Measurements from ENCODE around the gene TTC31.

The TTC31 gene

DNA sequence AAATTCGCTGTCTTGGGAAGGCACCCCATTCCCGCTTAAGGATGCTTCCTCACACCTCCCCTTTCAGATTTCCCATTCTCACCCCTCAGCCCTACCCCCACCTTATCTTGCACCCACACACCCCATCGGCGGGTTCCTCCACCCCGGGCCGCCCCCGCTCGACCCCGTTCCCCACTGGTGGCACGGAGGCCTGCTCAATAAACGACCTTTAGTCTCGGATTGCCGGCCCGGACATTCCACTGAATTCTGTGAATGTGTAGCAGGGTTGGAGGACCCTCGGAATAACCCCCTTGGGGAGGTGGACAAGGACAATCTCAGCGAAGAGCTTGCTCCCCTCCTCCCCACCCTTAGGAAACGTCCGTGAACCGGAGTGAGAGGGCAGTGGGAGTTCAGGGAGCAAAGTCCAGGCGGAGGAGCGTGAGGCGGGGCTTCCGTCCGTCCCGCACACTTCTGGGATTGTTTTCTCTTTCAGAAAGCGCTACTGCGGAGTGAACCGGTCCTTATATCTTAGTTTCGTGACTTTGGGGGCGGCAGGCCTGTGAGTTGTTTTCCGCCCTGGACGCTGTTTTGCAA is 19.4 kb downstream of the TTC31 start:
- TF ChIP-seq, protein P1, sequence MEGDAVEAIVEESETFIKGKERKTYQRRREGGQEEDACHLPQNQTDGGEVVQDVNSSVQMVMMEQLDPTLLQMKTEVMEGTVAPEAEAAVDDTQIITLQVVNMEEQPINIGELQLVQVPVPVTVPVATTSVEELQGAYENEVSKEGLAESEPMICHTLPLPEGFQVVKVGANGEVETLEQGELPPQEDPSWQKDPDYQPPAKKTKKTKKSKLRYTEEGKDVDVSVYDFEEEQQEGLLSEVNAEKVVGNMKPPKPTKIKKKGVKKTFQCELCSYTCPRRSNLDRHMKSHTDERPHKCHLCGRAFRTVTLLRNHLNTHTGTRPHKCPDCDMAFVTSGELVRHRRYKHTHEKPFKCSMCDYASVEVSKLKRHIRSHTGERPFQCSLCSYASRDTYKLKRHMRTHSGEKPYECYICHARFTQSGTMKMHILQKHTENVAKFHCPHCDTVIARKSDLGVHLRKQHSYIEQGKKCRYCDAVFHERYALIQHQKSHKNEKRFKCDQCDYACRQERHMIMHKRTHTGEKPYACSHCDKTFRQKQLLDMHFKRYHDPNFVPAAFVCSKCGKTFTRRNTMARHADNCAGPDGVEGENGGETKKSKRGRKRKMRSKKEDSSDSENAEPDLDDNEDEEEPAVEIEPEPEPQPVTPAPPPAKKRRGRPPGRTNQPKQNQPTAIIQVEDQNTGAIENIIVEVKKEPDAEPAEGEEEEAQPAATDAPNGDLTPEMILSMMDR (IDR thresholded peaks at IDR 0.05; ENCODE audit: extremely low read depth, insufficient read depth, missing control alignments): no peak
- in situ Hi-C loops (cut with MboI; ENCODE audit: low pct_unique_long_range_greater_than_20kb, low sequenced_read_pairs, unreplicated experiment): no loop called here
- peak; percentile 38 for DNase-seq (ENCODE audit: low spot score)

DNA sequence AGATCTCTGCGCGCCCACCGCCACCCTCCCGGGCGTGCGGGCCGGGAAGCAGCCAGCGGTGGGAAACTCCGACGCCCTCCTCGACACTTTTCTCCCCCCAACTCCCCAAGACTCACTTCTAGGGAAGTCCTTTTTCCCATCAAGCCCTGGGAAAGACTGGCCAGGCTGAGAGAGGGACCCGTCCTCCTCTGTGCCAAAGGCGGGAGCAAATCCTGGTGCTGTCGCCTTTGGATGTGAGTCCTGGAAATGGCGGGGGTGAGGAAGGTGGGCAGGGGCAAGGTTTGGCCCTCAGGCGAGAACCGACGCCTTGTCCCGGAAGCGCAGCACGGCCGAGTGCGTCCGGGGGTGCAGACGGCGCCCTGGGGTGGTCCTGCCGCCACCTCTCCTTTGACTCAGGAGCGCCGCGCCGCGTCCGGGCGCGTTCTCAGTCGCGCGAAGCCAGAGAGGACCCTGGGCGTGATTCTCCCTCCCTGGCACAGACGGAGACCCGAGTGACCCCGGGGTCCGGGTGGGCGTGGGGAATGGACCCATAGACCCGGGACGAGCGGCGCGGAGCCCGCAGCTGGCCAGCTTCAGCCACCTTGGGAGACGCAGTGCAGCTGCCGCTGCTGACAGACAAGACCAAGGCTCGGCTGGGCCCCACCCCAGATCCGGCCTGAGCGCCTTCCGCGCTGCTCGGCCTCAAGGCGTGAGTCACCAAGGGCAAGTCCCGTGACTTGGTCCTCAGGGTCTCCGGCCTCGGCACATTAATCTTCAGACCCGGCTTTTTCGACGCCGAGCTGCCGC is 20.0 kb downstream of the TTC31 start:
- TF ChIP-seq, protein P1 (IDR thresholded peaks at IDR 0.05; ENCODE audit: extremely low read depth, insufficient read depth, missing control alignments): peak; percentile 54
- DNase-seq (ENCODE audit: low spot score): peak; percentile 86
- in situ Hi-C loops (cut with MboI; ENCODE audit: low pct_unique_long_range_greater_than_20kb, low sequenced_read_pairs, unreplicated experiment): no loop called here

DNA sequence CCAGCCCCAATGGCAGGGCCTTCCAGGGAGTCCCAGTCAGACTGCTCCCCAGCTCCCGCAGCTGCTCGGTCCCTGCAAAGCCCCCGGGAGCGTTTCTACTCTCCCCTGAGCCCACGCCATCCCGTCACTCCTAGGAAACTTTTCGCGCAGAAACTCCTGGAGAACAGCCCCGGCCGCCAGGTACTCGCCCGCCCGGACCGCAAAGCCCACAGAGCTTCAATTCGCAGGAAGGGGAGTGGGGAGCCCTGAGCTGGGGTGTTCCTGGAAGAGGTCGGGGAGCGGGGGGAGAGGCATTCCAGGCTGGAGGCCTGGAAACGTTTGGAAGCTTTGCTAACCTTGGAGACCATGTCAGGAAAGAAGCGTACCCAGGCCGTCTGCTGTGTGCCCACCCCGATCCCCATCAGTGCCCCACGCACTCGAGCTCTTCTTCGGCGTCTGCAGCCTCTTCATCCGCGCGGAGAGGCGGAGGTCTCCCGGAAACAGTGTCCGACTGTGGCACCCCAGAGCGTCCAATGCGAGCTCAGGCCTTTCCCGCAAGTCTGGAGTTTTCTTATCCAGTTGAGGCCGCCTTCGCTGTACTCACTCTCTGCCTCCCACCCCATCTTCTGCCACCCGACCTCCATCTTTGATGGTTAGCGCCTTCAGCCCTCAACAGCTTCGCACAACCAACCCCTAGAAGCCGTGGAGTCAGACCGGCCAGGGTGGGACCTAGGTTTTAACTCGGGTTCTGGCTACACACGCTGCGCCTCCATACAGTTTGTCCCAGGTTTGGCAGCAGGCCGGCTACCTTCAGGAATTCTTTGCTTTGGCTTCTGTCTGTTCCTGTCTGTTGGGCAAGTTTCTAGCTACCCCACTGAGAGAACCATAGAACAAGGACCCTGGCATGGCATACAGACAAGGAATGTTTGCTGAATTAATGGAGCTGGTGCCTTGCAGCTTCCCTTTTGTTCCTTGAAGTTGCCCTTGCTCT is 20.9 kb downstream of the TTC31 start:
- no peak for DNase-seq (ENCODE audit: low spot score)
- TF ChIP-seq, protein P1 (IDR thresholded peaks at IDR 0.05; ENCODE audit: extremely low read depth, insufficient read depth, missing control alignments): no peak
- in situ Hi-C loops (cut with MboI; ENCODE audit: low pct_unique_long_range_greater_than_20kb, low sequenced_read_pairs, unreplicated experiment): no loop called here

DNA sequence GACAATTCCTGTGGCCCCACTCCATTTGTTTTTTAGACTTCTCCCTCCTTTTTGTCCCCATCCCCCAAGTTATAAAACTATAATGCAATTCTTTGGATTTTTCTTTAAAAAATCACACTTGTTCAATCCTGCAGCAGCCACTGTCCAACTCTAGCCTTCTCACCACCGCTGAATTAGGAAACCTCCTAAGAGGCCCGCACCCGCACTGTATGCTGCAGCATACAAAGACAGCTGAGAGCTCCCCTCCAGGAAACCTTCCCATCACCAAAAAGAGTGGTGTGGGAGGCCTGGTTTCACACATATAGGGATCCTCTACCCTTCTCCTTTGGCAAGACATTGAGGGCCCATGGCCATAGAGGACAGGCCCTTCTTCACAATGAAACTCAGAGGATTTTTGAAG is 21.7 kb downstream of the TTC31 start:
- in situ Hi-C loops (cut with MboI; ENCODE audit: low pct_unique_long_range_greater_than_20kb, low sequenced_read_pairs, unreplicated experiment): no loop called here
- DNase-seq (ENCODE audit: low spot score): no peak
- TF ChIP-seq, protein P1 (IDR thresholded peaks at IDR 0.05; ENCODE audit: extremely low read depth, insufficient read depth, missing control alignments): no peak

DNA sequence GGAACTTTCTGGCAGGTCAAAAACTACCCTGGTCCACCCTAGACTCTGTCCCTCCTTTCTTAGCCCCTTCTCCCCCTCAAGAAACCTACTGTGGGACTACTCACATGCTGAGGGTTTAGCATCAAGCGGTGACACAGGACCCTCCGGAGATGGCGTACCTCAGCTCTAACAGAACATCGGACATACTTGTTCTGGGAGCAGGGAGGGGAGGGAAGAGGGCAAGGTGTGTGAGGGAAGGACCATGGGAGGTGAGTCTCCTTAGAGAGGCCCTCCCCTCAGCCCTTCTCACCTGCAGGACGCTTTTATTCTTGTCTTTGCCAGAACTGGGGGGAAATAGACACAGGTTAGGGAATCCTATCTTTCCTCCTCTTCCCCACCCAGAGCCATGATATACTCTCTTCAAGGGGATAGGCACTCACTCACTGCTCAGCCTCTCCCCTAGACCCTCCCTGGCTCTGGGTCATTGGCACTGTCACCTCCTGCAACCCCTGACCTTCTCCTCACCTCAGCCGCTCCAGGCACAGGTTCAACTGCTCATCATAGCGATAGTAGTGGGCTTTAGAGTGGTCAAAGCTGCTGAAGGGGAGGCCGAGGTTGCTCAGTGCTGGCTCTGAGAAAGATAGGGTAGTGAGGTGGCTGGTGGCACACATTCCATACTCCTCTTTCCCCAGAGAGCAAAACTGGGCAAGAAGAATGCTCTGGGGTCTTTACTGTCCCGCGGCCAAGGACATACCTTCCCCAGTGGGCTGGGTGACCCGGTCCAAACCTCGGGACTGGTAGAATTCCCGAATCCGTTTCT is 22.8 kb downstream of the TTC31 start:
- DNase-seq (ENCODE audit: low spot score): no peak
- TF ChIP-seq, protein P1 (IDR thresholded peaks at IDR 0.05; ENCODE audit: extremely low read depth, insufficient read depth, missing control alignments): no peak
- in situ Hi-C loops (cut with MboI; ENCODE audit: low pct_unique_long_range_greater_than_20kb, low sequenced_read_pairs, unreplicated experiment): no loop called here
